NB4 (cell line): Measurements from ENCODE around the gene DIO3.

Experiments
- MYC ChIP-seq: IDR thresholded peaks from 2 replicates; pipeline ENCODE4 v1.6.1; 2011; ENCODE audit warnings: low read depth, low read length
- POLR2A ChIP-seq: IDR thresholded peaks from 2 replicates; pipeline ENCODE4 v1.6.1; 2011; ENCODE audit warnings: mild to moderate bottlenecking; ENCODE audit not compliant: insufficient read length; ENCODE audit errors: extremely low read depth
- TF ChIP-seq, protein P1 (sequence below): IDR thresholded peaks from 2 replicates; pipeline ENCODE4 v1.6.1; 2011; ENCODE audit warnings: low read depth, low read length
- TF ChIP-seq, protein P2 (sequence below): IDR thresholded peaks from one replicate; pipeline ENCODE4 v1.5.1; 2012; ENCODE audit warnings: low read depth, low read length

- TF ChIP-seq, protein P1, sequence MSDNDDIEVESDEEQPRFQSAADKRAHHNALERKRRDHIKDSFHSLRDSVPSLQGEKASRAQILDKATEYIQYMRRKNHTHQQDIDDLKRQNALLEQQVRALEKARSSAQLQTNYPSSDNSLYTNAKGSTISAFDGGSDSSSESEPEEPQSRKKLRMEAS = no peak
- TF ChIP-seq, protein P2, sequence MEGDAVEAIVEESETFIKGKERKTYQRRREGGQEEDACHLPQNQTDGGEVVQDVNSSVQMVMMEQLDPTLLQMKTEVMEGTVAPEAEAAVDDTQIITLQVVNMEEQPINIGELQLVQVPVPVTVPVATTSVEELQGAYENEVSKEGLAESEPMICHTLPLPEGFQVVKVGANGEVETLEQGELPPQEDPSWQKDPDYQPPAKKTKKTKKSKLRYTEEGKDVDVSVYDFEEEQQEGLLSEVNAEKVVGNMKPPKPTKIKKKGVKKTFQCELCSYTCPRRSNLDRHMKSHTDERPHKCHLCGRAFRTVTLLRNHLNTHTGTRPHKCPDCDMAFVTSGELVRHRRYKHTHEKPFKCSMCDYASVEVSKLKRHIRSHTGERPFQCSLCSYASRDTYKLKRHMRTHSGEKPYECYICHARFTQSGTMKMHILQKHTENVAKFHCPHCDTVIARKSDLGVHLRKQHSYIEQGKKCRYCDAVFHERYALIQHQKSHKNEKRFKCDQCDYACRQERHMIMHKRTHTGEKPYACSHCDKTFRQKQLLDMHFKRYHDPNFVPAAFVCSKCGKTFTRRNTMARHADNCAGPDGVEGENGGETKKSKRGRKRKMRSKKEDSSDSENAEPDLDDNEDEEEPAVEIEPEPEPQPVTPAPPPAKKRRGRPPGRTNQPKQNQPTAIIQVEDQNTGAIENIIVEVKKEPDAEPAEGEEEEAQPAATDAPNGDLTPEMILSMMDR = no peak
- TF ChIP-seq POLR2A = no peak
- TF ChIP-seq MYC = no peak
Observed at GRCh38 chr14:101512376-101512695, 49.0 kb upstream of the DIO3 start.
